SK-N-SH (cell line): ENCODE measurements around the gene PPME1. TPM values are rescaled to one million over a fixed set of nuclear protein-coding genes. Genes with fewer than 3 reads are reported as not detected.

Experiments used
- CTCF ChIA-PET: fragments of 300-600, 350-600 bp; formaldehyde crosslinking; extraction: SDS; loops from one replicate; lab custom pipeline; 2021; lab: Yijun Ruan, JAX
- POLR2A ChIA-PET: fragments of 350-600 bp; sonication (Branson Sonifier 250); formaldehyde crosslinking; extraction: SDS; loops from one replicate; lab custom pipeline; 2020; ENCODE audit warnings: antibody characterized with exemption, inconsistent platforms; lab: Yijun Ruan, JAX
- DNase-seq: peaks from one replicate; pipeline ENCODE4 v3.0.0; 2012
- H2AFZ ChIP-seq: fragments of 200-600 bp; sonication (generic); 2 replicates; pipeline ENCODE4 v1.8.1; 2016; ENCODE audit warnings: antibody characterized with exemption, mild to moderate bottlenecking, low read depth
- H3F3A ChIP-seq: fragments of 200-600 bp; sonication (generic); replicated peaks from 2 replicates; pipeline ENCODE3; 2016; ENCODE audit warnings: antibody characterized with exemption, mild to moderate bottlenecking; ENCODE audit not compliant: insufficient read depth
- H3K27ac ChIP-seq, 2 experiments: fragments of 200-500 bp in 1 of 2; fragments of 200-600 bp in 1 of 2; sonication (Bioruptor generic) in 1 of 2; sonication (generic), shearing (Covaris generic) in 1 of 2; 2 replicates each; pipeline versions ENCODE4 v1.5.1 to v1.6.1; 2014 to 2016; ENCODE audit warnings: low read depth in 2 of 2, inconsistent platforms in 1 of 2, low read length in 1 of 2, mild to moderate bottlenecking in 1 of 2, mixed read lengths in 1 of 2
- H3K27me3 ChIP-seq: fragments of 200-600 bp; sonication (generic), shearing (Covaris generic); 2 replicates; pipeline ENCODE4 v1.6.1; 2016; ENCODE audit warnings: mixed run types; ENCODE audit not compliant: insufficient read depth
- H3K36me3 ChIP-seq, 2 experiments: fragments of 200-500 bp in 1 of 2; fragments of 200-600 bp in 1 of 2; sonication (Bioruptor generic) in 1 of 2; sonication (generic) in 1 of 2; replicated peaks in 1 of 2; 2 replicates each; pipeline versions ENCODE3 to v1.5.1; 2014 to 2016; ENCODE audit warnings: low read length in 1 of 2, mild to moderate bottlenecking in 1 of 2; ENCODE audit not compliant: insufficient read depth in 2 of 2, control insufficient read depth in 1 of 2
- H3K4me1 ChIP-seq, 2 experiments: fragments of 200-500 bp in 1 of 2; fragments of 200-600 bp in 1 of 2; sonication (Bioruptor generic) in 1 of 2; sonication (generic), shearing (Covaris generic) in 1 of 2; 2 replicates each; pipeline versions ENCODE4 v1.5.1 to v1.6.1; 2014 to 2016; ENCODE audit warnings: low read depth in 1 of 2, low read length in 1 of 2, mixed run types in 1 of 2; ENCODE audit not compliant: insufficient read depth in 2 of 2, control insufficient read depth in 1 of 2
- H3K4me2 ChIP-seq: fragments of 200-600 bp; sonication (generic), shearing (Covaris generic); 2 replicates; pipeline ENCODE4 v1.6.1; 2017; ENCODE audit warnings: mixed run types
- H3K4me3 ChIP-seq, 2 experiments: fragments of 200-500 bp in 1 of 2; fragments of 200-600 bp in 1 of 2; sonication (Bioruptor generic) in 1 of 2; sonication (generic), shearing (Covaris generic) in 1 of 2; 2 replicates each; pipeline versions ENCODE4 v1.5.1 to v1.8.1; 2014 to 2016; ENCODE audit warnings: low read depth in 2 of 2, inconsistent platforms in 1 of 2, low read length in 1 of 2, mild to moderate bottlenecking in 1 of 2, mixed read lengths in 1 of 2, moderate library complexity in 1 of 2
- H3K79me2 ChIP-seq: fragments of 200-600 bp; sonication (generic); 2 replicates; pipeline ENCODE4 v1.8.1; 2017; ENCODE audit warnings: mild to moderate bottlenecking; ENCODE audit not compliant: insufficient read depth
- H3K9ac ChIP-seq: fragments of 200-600 bp; sonication (generic); 2 replicates; pipeline ENCODE4 v1.6.1; 2017; ENCODE audit warnings: mixed run types
- H3K9me2 ChIP-seq: fragments of 200-600 bp; sonication (generic); 2 replicates; pipeline ENCODE4 v1.6.1; 2017; ENCODE audit warnings: mixed run types
- H3K9me3 ChIP-seq: fragments of 200-600 bp; sonication (generic); 2 replicates; pipeline ENCODE4 v1.6.1; 2017; ENCODE audit warnings: mixed run types, mild to moderate bottlenecking, moderate library complexity
- H4K20me1 ChIP-seq: fragments of 200-600 bp; sonication (generic); 2 replicates; pipeline ENCODE4 v1.6.1; 2017; ENCODE audit warnings: mild to moderate bottlenecking, mixed run types; ENCODE audit not compliant: insufficient read depth
- CTCF ChIP-seq: fragments of 200-600 bp; sonication (generic); IDR thresholded peaks from 2 replicates; pipeline ENCODE4 v1.6.1; 2017; ENCODE audit warnings: antibody characterized with exemption, mild to moderate bottlenecking, moderate library complexity
- GABPA ChIP-seq: IDR thresholded peaks from 2 replicates; pipeline ENCODE4 v1.4.0; 2012; ENCODE audit warnings: low read depth, mild to moderate bottlenecking
- GATA2 ChIP-seq: sonication (generic); formaldehyde crosslinking; IDR thresholded peaks from 2 replicates; pipeline ENCODE4 v1.5.0; 2020; ENCODE audit warnings: mild to moderate bottlenecking, missing genetic modification reagents
- JUND ChIP-seq: IDR thresholded peaks from 2 replicates; pipeline ENCODE4 v1.4.0; 2012
- MEF2A ChIP-seq: IDR thresholded peaks from 2 replicates; pipeline ENCODE4 v1.4.0; 2012; ENCODE audit warnings: low read depth, borderline replicate concordance
- MXI1 ChIP-seq: IDR thresholded peaks from 2 replicates; pipeline ENCODE4 v1.6.1; 2012; ENCODE audit warnings: mild to moderate bottlenecking, low read depth, low read length, improper control_type of control experiment
- NRF1 ChIP-seq: IDR thresholded peaks from 2 replicates; pipeline ENCODE4 v1.6.1; 2012; ENCODE audit warnings: low read depth, mild to moderate bottlenecking, low read length
- RAD21 ChIP-seq: IDR thresholded peaks from 2 replicates; pipeline ENCODE4 v1.6.1; 2012; ENCODE audit warnings: mild to moderate bottlenecking, low read length
- RCOR1 ChIP-seq: fragments of 150-350 bp; IDR thresholded peaks from 2 replicates; pipeline ENCODE4 v1.6.1; 2017; ENCODE audit warnings: antibody characterized with exemption, low read length
- SIN3A ChIP-seq: IDR thresholded peaks from 2 replicates; pipeline ENCODE4 v1.6.1; 2012; ENCODE audit warnings: low read depth, mild to moderate bottlenecking, low read length, moderate library complexity, borderline replicate concordance
- SMC3 ChIP-seq: IDR thresholded peaks from 2 replicates; pipeline ENCODE4 v1.6.1; 2012; ENCODE audit warnings: low read depth, low read length, improper control_type of control experiment
- TAF1 ChIP-seq: IDR thresholded peaks from 2 replicates; pipeline ENCODE4 v1.6.1; 2012; ENCODE audit warnings: low read depth, mild to moderate bottlenecking, low read length, moderate library complexity, borderline replicate concordance
- TCF12 ChIP-seq: IDR thresholded peaks from 2 replicates; pipeline ENCODE4 v1.4.0; 2012
- TEAD4 ChIP-seq: IDR thresholded peaks from 2 replicates; pipeline ENCODE4 v1.4.0; 2012; ENCODE audit warnings: mild to moderate bottlenecking, borderline replicate concordance; ENCODE audit not compliant: insufficient read depth
- YY1 ChIP-seq: IDR thresholded peaks from 2 replicates; pipeline ENCODE4 v1.4.0; 2012; ENCODE audit warnings: low read depth, mild to moderate bottlenecking
- WGBS: methylation state at CpG from one replicate; pipeline ENCODE4 v1.1.6; 2017; ENCODE audit warnings: low lambda C conversion rate; 5-methylcytosine and 5-hydroxymethylcytosine counted together
- polyA plus RNA-seq, 3 experiments: library from polyadenylated mRNA; depleted of rRNA; stranded (reverse); fragments of >200 nt; gene quantifications; 2 replicates each; pipeline ENCODE4 v1.2.3, GENCODE V29; 2012
- TF ChIP-seq, protein P1 (sequence below): IDR thresholded peaks from 2 replicates; pipeline ENCODE4 v1.4.0; 2012; ENCODE audit warnings: low read depth, borderline replicate concordance
- TF ChIP-seq, protein P2 (sequence below): fragments of 150-350 bp; IDR thresholded peaks from 2 replicates; pipeline ENCODE4 v1.6.1; 2017; ENCODE audit warnings: antibody characterized with exemption, low read length, low read depth, borderline replicate concordance
- TF ChIP-seq, protein P3 (sequence below): IDR thresholded peaks from 2 replicates; pipeline ENCODE4; 2012
- TF ChIP-seq, protein P4 (sequence below): IDR thresholded peaks from 2 replicates; pipeline ENCODE4 v1.4.0; 2012; ENCODE audit warnings: low read depth, borderline replicate concordance

Gene PPME1
- polyA plus RNA-seq, 1 of the 3 experiments (the other 2 are of a cell fraction), result 107 TPM

- TF ChIP-seq, protein P1, sequence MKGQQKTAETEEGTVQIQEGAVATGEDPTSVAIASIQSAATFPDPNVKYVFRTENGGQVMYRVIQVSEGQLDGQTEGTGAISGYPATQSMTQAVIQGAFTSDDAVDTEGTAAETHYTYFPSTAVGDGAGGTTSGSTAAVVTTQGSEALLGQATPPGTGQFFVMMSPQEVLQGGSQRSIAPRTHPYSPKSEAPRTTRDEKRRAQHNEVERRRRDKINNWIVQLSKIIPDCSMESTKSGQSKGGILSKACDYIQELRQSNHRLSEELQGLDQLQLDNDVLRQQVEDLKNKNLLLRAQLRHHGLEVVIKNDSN, result no peak
- no peak for TF ChIP-seq SIN3A
- TF ChIP-seq NRF1, result no peak
- TF ChIP-seq, protein P2, sequence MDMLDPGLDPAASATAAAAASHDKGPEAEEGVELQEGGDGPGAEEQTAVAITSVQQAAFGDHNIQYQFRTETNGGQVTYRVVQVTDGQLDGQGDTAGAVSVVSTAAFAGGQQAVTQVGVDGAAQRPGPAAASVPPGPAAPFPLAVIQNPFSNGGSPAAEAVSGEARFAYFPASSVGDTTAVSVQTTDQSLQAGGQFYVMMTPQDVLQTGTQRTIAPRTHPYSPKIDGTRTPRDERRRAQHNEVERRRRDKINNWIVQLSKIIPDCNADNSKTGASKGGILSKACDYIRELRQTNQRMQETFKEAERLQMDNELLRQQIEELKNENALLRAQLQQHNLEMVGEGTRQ, result no peak
- no peak for TF ChIP-seq MXI1
- no peak for TF ChIP-seq JUND
- TF ChIP-seq, all 33 proteins: peak for 0
Observed at GRCh38 chr11:74232311-74232950, 61.3 kb downstream of the PPME1 start (continued).

GRCh38 chr11:74233683-74234082 lies 62.6 kb downstream of the PPME1 start:
- POLR2A ChIA-PET, result no interaction called here

DNA sequence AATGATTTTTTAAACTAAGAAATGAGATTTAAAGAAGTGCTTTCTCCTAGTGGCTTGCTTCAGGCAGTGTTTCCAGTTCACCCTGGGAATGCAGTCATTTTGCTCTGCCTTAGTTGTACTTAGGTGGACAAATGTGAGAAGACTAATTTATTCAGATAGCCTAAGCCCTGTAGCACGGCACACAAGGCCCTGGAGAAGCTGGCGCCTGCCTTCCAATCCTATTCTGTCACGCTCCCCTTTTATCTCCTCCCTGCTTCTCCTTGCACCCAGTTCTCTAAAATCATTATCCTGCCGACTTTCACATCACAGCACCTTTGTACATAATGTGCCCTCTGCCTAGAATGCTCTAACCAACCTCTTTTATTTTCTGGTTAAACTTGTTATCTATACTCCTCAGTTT lies 64.0 kb downstream of the PPME1 start:
- Histone ChIP-seq H4K20me1 (no peaks in the 10 kb centered on the region), H3F3A (no peaks in the 10 kb centered on the region), H3K79me2 (no peaks in the 10 kb centered on the region), H3K36me3 (peaks cover 67 to 79% of the 10 kb centered on the region in 2 experiments), H3K27ac (no peak overlapping the region), H3K4me3 (no peak overlapping the region), H3K9me2 (no peaks in the 10 kb centered on the region), H2AFZ (no peak overlapping the region), H3K27me3 (no peaks in the 10 kb centered on the region), H3K4me1 (no peaks in the 10 kb centered on the region), H3K9ac (no peak overlapping the region), H3K4me2 (no peak overlapping the region), H3K9me3 (no peaks in the 10 kb centered on the region)
- WGBS, result 98% methylated on average over 4 of the region's 4 CpGs
- CTCF ChIA-PET, result no interaction called here
- POLR2A ChIA-PET, result no interaction called here
- DNase-seq, result no peak
- TF ChIP-seq TAF1, result no peak
- TF ChIP-seq RAD21, result no peak
- TF ChIP-seq MXI1, result no peak
- TF ChIP-seq, protein P3, sequence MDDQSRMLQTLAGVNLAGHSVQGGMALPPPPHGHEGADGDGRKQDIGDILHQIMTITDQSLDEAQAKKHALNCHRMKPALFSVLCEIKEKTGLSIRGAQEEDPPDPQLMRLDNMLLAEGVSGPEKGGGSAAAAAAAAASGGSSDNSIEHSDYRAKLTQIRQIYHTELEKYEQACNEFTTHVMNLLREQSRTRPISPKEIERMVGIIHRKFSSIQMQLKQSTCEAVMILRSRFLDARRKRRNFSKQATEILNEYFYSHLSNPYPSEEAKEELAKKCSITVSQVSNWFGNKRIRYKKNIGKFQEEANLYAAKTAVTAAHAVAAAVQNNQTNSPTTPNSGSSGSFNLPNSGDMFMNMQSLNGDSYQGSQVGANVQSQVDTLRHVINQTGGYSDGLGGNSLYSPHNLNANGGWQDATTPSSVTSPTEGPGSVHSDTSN, result no peak
- TF ChIP-seq MEF2A, result no peak
- TF ChIP-seq RCOR1, result no peak
- no peak for TF ChIP-seq GABPA
- TF ChIP-seq TCF12, result no peak
- TF ChIP-seq, protein P4, sequence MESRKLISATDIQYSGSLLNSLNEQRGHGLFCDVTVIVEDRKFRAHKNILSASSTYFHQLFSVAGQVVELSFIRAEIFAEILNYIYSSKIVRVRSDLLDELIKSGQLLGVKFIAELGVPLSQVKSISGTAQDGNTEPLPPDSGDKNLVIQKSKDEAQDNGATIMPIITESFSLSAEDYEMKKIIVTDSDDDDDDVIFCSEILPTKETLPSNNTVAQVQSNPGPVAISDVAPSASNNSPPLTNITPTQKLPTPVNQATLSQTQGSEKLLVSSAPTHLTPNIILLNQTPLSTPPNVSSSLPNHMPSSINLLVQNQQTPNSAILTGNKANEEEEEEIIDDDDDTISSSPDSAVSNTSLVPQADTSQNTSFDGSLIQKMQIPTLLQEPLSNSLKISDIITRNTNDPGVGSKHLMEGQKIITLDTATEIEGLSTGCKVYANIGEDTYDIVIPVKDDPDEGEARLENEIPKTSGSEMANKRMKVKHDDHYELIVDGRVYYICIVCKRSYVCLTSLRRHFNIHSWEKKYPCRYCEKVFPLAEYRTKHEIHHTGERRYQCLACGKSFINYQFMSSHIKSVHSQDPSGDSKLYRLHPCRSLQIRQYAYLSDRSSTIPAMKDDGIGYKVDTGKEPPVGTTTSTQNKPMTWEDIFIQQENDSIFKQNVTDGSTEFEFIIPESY, result no peak
- no peak for TF ChIP-seq SIN3A
- no peak for TF ChIP-seq GATA2
- TF ChIP-seq, protein P1, result no peak
- no peak for TF ChIP-seq CTCF

More at GRCh38 chr11:74233683-74234082, 62.6 kb downstream of the PPME1 start:
- WGBS, result 92% methylated on average over 3 of the region's 3 CpGs
- H3K4me3 ChIP-seq, result no peak overlapping the region
- H3K9me2 ChIP-seq, result no peaks in the 10 kb centered on the region
- H4K20me1 ChIP-seq, result no peaks in the 10 kb centered on the region
- H3F3A ChIP-seq, result no peaks in the 10 kb centered on the region
- H3K79me2 ChIP-seq, result no peaks in the 10 kb centered on the region
- TF ChIP-seq MEF2A (no peak), TEAD4 (no peak), SMC3 (no peak), YY1 (no peak)
- CTCF ChIA-PET, result interaction anchor here (0.6 kb wide), 1 partner anchor 730 kb away, joined by 3 read pairs; no protein-coding TSS in a partner anchor
- H3K27me3 ChIP-seq, result no peaks in the 10 kb centered on the region
- H3K27ac ChIP-seq, result no peak overlapping the region
- H3K4me2 ChIP-seq, result no peak overlapping the region
- no peaks in the 10 kb centered on the region for H3K9me3 ChIP-seq
- no peak for DNase-seq
- no peak overlapping the region for H3K9ac ChIP-seq
- peaks cover 65 to 84% of the 10 kb centered on the region in 2 experiments for H3K36me3 ChIP-seq
- no peak overlapping the region for H2AFZ ChIP-seq
- H3K4me1 ChIP-seq, result no peaks in the 10 kb centered on the region
